GM21390 (cell line): Measurements from ENCODE around the gene SRC.
A peak's percentile ranks its signal among the peaks of the same experiment; 100 is the strongest.
"Not testable (repeated sequence)": the region's sequence is repeated elsewhere in the genome, so short reads cannot be mapped to it uniquely, and the experiment has no call there.

Experiments
- ATAC-seq: cut with Tn5 transposase; IDR thresholded peaks from one replicate; pipeline ENCODE4 v1.9.1; 2021; ENCODE audit not compliant: unreplicated experiment

The SRC gene

GRCh38 chr20:37362821-37363220 lies 16.9 kb downstream of the SRC start:
- ATAC-seq: no peak

GRCh38 chr20:37363221-37364012 lies 17.5 kb downstream of the SRC start:
- no peak for ATAC-seq

GRCh38 chr20:37364013-37364926 lies 18.3 kb downstream of the SRC start:
- ATAC-seq: no peak

- ATAC-seq: no peak
Measured at GRCh38 chr20:37364927-37365272, 19.0 kb downstream of the SRC start.

- ATAC-seq: peak; percentile 71
Measured at GRCh38 chr20:37365760-37366638, 20.1 kb downstream of the SRC start.

GRCh38 chr20:37366743-37367142 lies 20.8 kb downstream of the SRC start:
- no peak for ATAC-seq

GRCh38 chr20:37369846-37370245 lies 23.9 kb downstream of the SRC start:
- no peak for ATAC-seq

- not testable (repeated sequence) for ATAC-seq
Measured at GRCh38 chr20:37371845-37372244, 25.9 kb downstream of the SRC start.

GRCh38 chr20:37372441-37372840 lies 26.5 kb downstream of the SRC start:
- no peak for ATAC-seq

GRCh38 chr20:37373020-37373598 lies 27.2 kb downstream of the SRC start:
- ATAC-seq: no peak

- ATAC-seq: peak; percentile 63
Measured at GRCh38 chr20:37375227-37375626, 29.3 kb downstream of the SRC start.

- no peak for ATAC-seq
Measured at GRCh38 chr20:37376324-37376723, 30.4 kb downstream of the SRC start.

- ATAC-seq: no peak
Measured at GRCh38 chr20:37376791-37377190, 30.9 kb downstream of the SRC start.

- no peak for ATAC-seq
Measured at GRCh38 chr20:37377346-37378081, 31.6 kb downstream of the SRC start.

GRCh38 chr20:37378420-37378784 lies 32.5 kb downstream of the SRC start:
- no peak for ATAC-seq

GRCh38 chr20:37378785-37379598 lies 33.1 kb downstream of the SRC start:
- no peak for ATAC-seq

- no peak for ATAC-seq
Measured at GRCh38 chr20:37379967-37380828, 34.3 kb downstream of the SRC start.

GRCh38 chr20:37380864-37381579 lies 35.1 kb downstream of the SRC start:
- ATAC-seq: no peak
